ENCODE results near the gene WWC1.

Gene WWC1

DNA sequence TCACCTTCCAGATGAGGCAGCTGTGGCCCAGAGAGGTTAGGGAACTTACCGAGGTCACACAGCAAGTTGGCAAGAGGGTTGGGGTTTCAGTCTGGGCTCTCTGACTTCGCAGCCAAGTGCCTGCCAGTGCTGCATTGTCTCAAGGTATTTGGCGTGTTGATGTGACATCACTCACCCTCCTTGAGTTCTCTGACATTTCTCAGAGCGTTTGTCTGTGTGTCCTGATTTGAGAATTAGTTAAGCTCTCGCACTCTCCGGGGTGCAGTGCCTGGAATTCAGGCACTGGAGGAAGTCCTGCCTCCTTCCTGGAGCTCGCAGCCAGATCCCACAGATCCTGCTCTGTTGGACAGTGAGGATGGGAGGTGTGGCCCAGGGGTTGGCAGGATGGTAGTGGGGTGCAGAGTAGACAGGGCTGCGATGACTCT, 25.7 kb downstream of the WWC1 start:
- Histone ChIP-seq H3K27ac (ENCODE audit: low read depth, low read length, poor library complexity, severe bottlenecking) (no peak overlapping the region), H4K20me1 (ENCODE audit: insufficient read depth, low read length) (no peaks in the 10 kb centered on the region), H3K4me2 (ENCODE audit: low read length) (no peak overlapping the region), H3K9ac (ENCODE audit: low read length) (no peak overlapping the region), H3K4me3 (ENCODE audit: low read depth, low read length, poor library complexity, severe bottlenecking) (no peak overlapping the region), H3K9me2 (ENCODE audit: low read depth, low read length) (no peaks in the 10 kb centered on the region), H3F3A (ENCODE audit: insufficient read depth, low read length) (no peaks in the 10 kb centered on the region), H2AFZ (ENCODE audit: low read length) (no peak overlapping the region), H3K9me3 (ENCODE audit: low read length) (no peaks in the 10 kb centered on the region), H3K36me3 (ENCODE audit: insufficient read depth, low read length) (no peaks in the 10 kb centered on the region; the same call in 1 of the 2 replicates), H3K79me2 (ENCODE audit: insufficient read depth, low read length) (no peaks in the 10 kb centered on the region), H3K4me1 (ENCODE audit: insufficient read depth, low read length, severe bottlenecking) (no peaks in the 10 kb centered on the region), H3K27me3 (ENCODE audit: insufficient read depth, low read length) (no peaks in the 10 kb centered on the region)
- TF ChIP-seq EZH2 (IDR thresholded peaks at IDR 0.05; ENCODE audit: borderline replicate concordance, low read length) = no peak
- TF ChIP-seq, protein P1, sequence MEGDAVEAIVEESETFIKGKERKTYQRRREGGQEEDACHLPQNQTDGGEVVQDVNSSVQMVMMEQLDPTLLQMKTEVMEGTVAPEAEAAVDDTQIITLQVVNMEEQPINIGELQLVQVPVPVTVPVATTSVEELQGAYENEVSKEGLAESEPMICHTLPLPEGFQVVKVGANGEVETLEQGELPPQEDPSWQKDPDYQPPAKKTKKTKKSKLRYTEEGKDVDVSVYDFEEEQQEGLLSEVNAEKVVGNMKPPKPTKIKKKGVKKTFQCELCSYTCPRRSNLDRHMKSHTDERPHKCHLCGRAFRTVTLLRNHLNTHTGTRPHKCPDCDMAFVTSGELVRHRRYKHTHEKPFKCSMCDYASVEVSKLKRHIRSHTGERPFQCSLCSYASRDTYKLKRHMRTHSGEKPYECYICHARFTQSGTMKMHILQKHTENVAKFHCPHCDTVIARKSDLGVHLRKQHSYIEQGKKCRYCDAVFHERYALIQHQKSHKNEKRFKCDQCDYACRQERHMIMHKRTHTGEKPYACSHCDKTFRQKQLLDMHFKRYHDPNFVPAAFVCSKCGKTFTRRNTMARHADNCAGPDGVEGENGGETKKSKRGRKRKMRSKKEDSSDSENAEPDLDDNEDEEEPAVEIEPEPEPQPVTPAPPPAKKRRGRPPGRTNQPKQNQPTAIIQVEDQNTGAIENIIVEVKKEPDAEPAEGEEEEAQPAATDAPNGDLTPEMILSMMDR (IDR thresholded peaks at IDR 0.05; ENCODE audit: low read length) = no peak

GRCh38 chr5:168317521-168318147, 26.2 kb downstream of the WWC1 start:
- H3K79me2 ChIP-seq (ENCODE audit: insufficient read depth, low read length) = no peaks in the 10 kb centered on the region
- H3F3A ChIP-seq (ENCODE audit: insufficient read depth, low read length) = no peaks in the 10 kb centered on the region
- H3K4me3 ChIP-seq (ENCODE audit: low read depth, low read length, poor library complexity, severe bottlenecking) = no peak overlapping the region
- H3K4me1 ChIP-seq (ENCODE audit: insufficient read depth, low read length, severe bottlenecking) = no peaks in the 10 kb centered on the region
- H3K27ac ChIP-seq (ENCODE audit: low read depth, low read length, poor library complexity, severe bottlenecking) = no peak overlapping the region
- no peaks in the 10 kb centered on the region; the same call in 1 of the 2 replicates for H3K36me3 ChIP-seq (ENCODE audit: insufficient read depth, low read length)
- no peaks in the 10 kb centered on the region for H3K9me2 ChIP-seq (ENCODE audit: low read depth, low read length)
- H3K9ac ChIP-seq (ENCODE audit: low read length) = no peak overlapping the region
- H3K27me3 ChIP-seq (ENCODE audit: insufficient read depth, low read length) = no peaks in the 10 kb centered on the region
- no peaks in the 10 kb centered on the region for H3K9me3 ChIP-seq (ENCODE audit: low read length)
- H2AFZ ChIP-seq (ENCODE audit: low read length) = no peak overlapping the region
- H4K20me1 ChIP-seq (ENCODE audit: insufficient read depth, low read length) = no peaks in the 10 kb centered on the region
- no peak overlapping the region for H3K4me2 ChIP-seq (ENCODE audit: low read length)
- TF ChIP-seq EZH2 (IDR thresholded peaks at IDR 0.05; ENCODE audit: borderline replicate concordance, low read length) = no peak

GRCh38 chr5:168318240-168318639, 26.8 kb downstream of the WWC1 start:
- no peaks in the 10 kb centered on the region for H3F3A ChIP-seq (ENCODE audit: insufficient read depth, low read length)
- H3K79me2 ChIP-seq (ENCODE audit: insufficient read depth, low read length) = no peaks in the 10 kb centered on the region
- H3K9ac ChIP-seq (ENCODE audit: low read length) = no peak overlapping the region
- H3K36me3 ChIP-seq (ENCODE audit: insufficient read depth, low read length) = no peaks in the 10 kb centered on the region; the same call in 1 of the 2 replicates
- H3K4me1 ChIP-seq (ENCODE audit: insufficient read depth, low read length, severe bottlenecking) = no peaks in the 10 kb centered on the region
- H3K9me3 ChIP-seq (ENCODE audit: low read length) = no peaks in the 10 kb centered on the region
- H3K4me3 ChIP-seq (ENCODE audit: low read depth, low read length, poor library complexity, severe bottlenecking) = no peak overlapping the region
- no peak overlapping the region for H3K4me2 ChIP-seq (ENCODE audit: low read length)
- no peak overlapping the region for H2AFZ ChIP-seq (ENCODE audit: low read length)
- no peak overlapping the region for H3K27ac ChIP-seq (ENCODE audit: low read depth, low read length, poor library complexity, severe bottlenecking)
- TF ChIP-seq, protein P1 (IDR thresholded peaks at IDR 0.05; ENCODE audit: low read length) = no peak
- TF ChIP-seq EZH2 (IDR thresholded peaks at IDR 0.05; ENCODE audit: borderline replicate concordance, low read length) = no peak
- no peaks in the 10 kb centered on the region for H4K20me1 ChIP-seq (ENCODE audit: insufficient read depth, low read length)
- H3K27me3 ChIP-seq (ENCODE audit: insufficient read depth, low read length) = no peaks in the 10 kb centered on the region
- no peaks in the 10 kb centered on the region for H3K9me2 ChIP-seq (ENCODE audit: low read depth, low read length)

GRCh38 chr5:168319774-168320173, 28.3 kb downstream of the WWC1 start:
- no peaks in the 10 kb centered on the region; the same call in 1 of the 2 replicates for H3K36me3 ChIP-seq (ENCODE audit: insufficient read depth, low read length)
- no peaks in the 10 kb centered on the region for H3K9me2 ChIP-seq (ENCODE audit: low read depth, low read length)
- no peak overlapping the region for H2AFZ ChIP-seq (ENCODE audit: low read length)
- no peaks in the 10 kb centered on the region for H3K4me1 ChIP-seq (ENCODE audit: insufficient read depth, low read length, severe bottlenecking)
- no peaks in the 10 kb centered on the region for H3K79me2 ChIP-seq (ENCODE audit: insufficient read depth, low read length)
- no peak overlapping the region for H3K4me3 ChIP-seq (ENCODE audit: low read depth, low read length, poor library complexity, severe bottlenecking)
- no peak overlapping the region for H3K4me2 ChIP-seq (ENCODE audit: low read length)
- H3K9me3 ChIP-seq (ENCODE audit: low read length) = no peaks in the 10 kb centered on the region
- no peaks in the 10 kb centered on the region for H3K27me3 ChIP-seq (ENCODE audit: insufficient read depth, low read length)
- no peaks in the 10 kb centered on the region for H3F3A ChIP-seq (ENCODE audit: insufficient read depth, low read length)
- H3K27ac ChIP-seq (ENCODE audit: low read depth, low read length, poor library complexity, severe bottlenecking) = no peak overlapping the region
- no peak overlapping the region for H3K9ac ChIP-seq (ENCODE audit: low read length)
- no peaks in the 10 kb centered on the region for H4K20me1 ChIP-seq (ENCODE audit: insufficient read depth, low read length)
- no peak for TF ChIP-seq EZH2 (IDR thresholded peaks at IDR 0.05; ENCODE audit: borderline replicate concordance, low read length)
- TF ChIP-seq, protein P1 (IDR thresholded peaks at IDR 0.05; ENCODE audit: low read length) = no peak
